Stimulated activated CD4-positive, alpha-beta T cell treated with anti-CD3 and anti-CD28 coated beads, Interleukin-4, amount 100 ng/mL, for 4 hours (primary cell): ENCODE data around the gene MECR.
"Not testable (repeated sequence)": the region's sequence is repeated elsewhere in the genome, so short reads cannot be mapped to it uniquely, and the experiment has no call there.

Source experiments
- DNase-seq, 2 experiments: peaks; one replicate each; pipeline ENCODE4 v3.0.0-alpha.2; 2020

MECR gene

DNA sequence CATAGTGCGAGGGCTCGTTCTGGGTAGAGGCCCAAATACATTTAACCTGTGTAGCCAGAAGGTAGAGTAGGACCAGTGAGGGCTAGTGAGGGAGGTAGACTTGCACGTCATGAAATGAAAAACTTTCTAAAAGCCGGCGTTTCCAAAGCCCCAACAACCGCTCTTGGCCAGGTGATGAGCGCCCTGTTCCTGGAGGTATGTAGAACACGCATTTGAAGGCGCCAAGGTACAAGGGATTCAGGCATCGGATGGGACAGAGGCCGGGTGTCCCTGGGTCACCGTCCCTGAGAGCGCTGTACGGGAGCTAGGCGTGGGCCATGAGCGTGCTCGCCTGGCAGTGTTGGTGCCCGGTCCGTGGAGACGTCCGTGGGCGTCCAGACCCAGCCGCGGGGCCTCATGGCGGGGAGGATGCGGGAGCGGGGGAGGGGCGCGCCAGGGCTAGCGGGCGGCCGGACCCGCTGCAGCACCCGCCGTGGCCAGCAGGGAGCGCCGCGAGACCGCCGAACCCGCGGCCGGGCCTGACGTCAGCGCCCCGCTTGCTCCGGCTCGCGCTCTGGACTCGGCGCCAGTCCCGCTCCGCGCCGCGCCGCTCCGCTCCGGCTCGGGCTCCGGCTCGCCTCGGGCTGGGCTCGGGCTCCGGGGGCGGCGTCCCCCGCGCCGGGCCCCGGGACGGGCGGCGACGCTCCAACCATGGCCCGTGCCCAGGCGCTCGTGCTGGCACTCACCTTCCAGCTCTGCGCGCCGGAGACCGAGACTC is 5.4 kb upstream of the MECR start, which contains the start of gene PTPRU:
TSS of gene PTPRU (plus strand) at position 568 of the 757 bp plus-strand sequence. CDS start at position 691, 123 bp downstream.
- peak; percentile 67 to 89 for DNase-seq

DNA sequence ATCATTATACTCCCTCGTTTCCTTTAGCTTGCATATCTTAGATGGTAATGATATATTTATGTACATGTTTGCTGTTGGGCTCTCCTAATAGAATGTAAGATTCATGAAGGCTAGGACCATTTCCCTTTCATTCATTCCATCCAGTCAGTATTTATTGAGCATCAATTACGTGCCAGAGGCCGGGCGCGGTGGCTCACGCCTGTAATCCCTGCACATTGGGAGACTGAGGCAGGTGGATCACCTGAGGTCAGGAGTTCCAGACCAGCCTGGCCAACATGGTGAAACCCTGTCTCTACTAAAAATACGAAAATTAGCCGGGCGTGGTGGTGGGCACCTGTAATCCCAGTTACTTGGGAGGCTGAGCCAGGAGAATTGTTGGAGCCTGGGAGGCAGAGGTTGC is 4.1 kb upstream of the MECR start:
- not testable (repeated sequence) for DNase-seq

DNA sequence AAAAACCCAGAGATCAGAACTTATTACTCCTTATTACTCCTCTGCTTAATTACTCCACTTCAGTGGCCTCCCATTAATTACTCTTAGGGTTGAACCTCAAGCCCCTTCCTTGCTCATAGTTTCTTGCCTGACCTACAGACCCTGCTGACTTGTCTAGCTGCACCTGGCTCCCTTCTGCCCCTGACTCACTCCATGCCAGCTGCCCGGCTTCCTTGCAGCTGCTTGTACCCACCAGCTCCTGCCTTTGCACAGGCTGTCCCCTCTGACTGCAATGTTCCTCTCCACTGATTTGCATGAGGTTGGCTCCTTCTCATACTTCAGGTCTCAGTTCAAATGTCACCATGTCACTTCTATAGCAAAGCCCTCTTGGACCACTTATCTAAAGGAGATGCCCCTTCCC is 3.7 kb upstream of the MECR start:
- DNase-seq = no peak

DNA sequence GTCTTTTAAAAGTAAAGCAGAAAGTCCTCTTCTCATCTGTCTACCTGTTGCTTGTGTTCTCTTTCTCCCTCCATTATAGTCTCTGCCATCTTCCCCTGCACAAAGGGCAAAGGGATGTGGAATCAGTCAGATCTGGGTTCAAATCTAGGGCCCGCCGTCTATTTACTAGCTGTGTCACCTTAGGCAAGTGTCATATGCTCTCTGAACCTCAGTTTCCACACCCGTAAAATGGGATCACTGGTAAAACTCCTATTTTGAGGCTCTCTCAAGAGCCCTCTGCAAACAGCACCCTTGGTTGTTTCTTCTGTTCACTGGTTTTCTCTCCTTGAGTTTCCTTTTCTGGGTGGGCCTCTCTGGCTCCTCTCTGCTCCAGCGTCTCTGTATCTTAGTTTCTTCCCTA is 3.0 kb upstream of the MECR start:
- no peak for DNase-seq

DNA sequence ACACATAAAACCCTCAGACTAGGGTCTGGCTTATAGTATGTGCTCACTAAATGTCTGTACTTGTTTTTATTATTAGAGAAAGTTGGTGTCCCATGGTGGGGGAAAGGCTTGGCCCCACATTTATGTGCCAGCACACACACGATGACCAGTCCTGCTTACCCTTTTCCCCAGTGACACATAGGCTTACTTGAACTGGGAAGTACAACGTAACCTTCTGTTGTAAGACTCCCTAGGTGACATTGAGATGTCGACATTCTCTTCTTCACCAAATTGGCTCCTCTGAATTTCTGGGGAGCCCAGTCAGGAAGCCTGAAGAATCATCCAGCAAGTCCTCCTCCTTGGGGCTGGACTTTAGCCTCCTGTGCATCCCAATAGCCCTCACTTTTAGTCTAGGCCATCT is 1.7 kb upstream of the MECR start:
- no peak for DNase-seq

DNA sequence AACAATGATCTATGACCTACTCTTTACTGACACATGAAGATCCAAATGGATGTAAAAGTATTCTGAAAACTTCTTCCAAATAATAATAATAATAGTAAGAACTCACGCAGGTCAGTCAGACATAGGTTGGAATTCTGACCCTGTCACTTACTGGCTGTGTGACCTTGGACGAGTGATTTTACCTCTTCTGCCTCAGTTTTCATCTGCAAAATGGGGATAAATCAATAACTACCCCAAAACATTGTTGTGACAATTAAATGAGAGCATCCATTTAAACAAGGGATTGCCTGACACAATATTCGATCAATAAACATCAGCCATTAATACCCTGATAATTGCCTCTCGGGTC is 556 bp downstream of the MECR start:
- DNase-seq = no peak

DNA sequence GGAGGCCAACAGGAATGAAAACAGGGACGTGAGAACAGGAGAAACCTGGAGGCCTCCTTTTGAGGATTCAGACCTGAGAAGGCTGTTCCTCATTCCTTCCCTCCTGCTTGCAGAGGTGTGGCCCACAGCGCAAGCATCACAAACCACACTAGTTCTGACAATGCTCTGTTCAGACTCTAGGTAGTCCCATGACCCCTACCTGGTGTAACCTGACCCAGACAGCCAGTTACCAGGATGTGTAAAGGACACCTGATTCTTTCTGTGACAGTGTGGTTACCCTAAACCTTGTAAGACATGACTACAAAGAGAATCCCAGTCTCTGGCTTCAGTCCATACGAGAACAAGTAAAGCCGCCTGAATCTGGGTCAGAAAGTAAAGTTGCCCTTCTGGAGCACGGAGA is 3.2 kb downstream of the MECR start:
- no peak for DNase-seq

DNA sequence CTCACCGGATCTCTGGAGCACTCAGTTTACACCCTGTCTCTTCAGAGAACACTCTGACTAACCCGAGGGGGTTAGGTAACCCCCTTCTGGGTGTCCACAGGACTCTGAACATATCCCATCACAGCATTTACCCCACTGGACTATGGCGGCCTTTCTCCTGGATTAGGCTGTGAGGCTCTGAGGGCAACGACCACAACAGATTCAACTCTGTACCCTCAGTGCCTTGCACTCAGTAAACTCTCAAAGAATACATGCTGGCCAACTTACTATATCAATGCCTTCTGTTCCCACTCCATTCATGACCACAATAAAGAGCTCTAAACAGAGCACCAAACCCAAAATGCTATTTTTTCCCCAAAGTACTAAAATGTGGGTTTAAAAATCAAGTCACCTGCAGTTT is 5.4 kb downstream of the MECR start:
- no peak for DNase-seq

DNA sequence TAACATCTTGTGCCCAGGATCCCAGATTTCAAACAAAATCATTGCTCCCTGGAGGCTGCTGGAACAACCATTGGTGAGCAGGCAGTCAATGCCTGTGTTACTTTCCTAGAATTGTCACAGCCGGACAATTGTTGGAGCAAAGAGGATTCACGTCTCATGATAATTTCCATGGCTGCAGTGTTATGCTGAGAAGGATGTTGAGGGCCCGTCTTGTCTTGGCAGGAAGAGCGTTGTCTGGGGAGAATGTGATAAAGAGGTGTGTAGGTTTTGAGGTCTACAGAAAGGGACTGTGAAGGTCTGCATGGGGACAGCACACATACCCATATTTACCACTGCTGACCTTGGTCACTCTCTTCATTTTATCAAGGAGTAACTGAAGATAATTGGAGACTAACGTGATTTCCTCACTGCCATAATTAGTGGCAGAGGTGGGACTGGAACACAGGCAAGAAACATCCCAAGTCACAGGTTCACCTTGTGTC is 6.3 kb downstream of the MECR start:
- DNase-seq = no peak

DNA sequence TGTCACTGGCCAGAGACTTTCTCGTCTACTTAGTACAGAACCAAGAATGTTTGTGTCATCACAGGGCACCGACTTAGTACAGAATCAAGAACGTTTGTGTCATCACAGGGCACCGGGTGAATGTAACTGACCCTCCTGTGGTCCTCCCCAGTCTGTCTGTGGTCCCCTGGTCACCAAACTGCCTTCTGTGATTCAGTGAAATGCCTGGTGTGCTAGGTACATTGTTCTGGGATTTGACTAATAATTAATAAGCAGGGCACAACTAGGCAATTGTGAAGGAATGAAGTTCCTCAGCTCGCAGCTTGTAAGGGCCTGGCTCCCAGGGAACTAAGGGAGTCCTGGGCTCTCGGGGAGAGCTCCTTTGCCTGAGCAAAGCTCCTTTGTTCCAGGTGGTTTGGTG is 7.2 kb downstream of the MECR start:
- no peak for DNase-seq

DNA sequence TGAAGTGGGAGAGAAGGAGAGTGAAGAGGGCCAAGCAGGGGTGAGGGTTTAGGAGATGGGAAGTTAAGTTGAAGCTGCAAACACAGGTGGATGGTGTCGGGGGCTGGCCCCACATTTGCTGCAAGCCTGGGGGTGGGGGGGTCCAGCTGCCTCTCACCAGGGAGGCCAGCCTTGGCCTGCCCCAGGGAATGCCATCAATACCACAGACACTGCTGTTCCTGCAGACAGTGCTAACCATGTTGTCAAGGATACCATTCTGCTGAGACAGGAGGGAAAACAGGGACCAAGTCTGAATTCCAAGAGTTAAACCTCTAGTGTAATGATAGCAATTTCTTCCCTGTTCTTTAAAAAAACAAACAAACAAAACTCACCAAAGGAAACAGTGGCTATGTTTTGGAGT is 8.0 kb downstream of the MECR start:
- no peak for DNase-seq

DNA sequence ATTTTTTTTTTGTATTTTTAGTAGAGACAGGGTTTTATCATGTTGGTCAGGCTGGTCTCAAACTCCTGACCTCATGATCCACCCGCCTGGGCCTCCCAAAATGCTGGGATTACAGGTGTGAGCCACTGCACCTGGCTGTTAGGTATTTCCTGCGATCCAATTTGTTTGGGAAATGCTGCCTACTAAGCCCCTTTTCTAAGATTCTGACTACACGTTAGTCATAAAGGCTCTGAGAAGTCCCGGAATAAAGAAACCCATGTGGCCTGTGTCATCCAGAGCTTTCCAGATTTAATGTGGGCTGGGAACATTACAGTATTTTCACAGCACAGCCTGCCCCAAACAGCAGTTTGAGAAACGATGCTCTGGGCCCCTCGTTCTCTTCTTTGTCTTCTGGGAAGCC is 8.5 kb downstream of the MECR start:
- not testable (repeated sequence) for DNase-seq

DNA sequence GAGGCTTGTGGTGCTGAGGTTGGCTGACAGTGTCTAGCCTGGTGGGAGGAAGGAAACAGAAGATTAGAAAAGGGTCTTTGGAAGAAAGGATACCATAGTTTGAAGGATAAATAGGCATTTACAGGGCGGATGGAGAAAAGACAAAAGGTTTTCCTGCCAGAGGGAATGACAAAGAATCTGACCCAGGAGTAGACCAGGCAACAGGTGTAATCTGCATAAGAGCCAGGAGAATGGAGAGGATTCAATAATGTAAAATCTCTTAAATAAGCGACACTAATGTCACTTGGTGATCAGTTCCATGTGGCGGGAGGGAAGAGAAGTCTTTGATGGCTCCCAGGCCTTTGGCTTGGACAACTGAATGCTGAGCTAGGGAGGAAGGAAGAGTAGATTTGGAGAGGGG is 9.4 kb downstream of the MECR start:
- no peak for DNase-seq

DNA sequence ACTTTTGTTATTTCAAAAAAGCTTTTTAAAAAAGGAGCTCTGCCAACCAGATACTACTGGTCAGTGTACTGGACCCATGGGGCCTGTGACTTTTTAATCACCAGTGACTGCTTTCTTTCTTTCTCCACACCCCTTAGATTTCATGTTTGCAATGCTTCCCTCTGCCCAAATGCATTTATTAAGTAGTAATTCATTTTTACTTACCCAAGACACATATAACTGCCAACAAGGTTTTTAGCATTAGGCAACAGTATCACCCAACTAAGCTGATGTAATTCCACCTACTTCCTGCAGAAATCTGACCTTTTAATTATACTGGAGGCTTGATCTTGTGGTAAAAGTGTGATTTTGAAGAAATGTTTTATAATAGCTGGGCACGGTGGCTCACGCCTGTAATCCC is 12.5 kb downstream of the MECR start:
- no peak for DNase-seq

DNA sequence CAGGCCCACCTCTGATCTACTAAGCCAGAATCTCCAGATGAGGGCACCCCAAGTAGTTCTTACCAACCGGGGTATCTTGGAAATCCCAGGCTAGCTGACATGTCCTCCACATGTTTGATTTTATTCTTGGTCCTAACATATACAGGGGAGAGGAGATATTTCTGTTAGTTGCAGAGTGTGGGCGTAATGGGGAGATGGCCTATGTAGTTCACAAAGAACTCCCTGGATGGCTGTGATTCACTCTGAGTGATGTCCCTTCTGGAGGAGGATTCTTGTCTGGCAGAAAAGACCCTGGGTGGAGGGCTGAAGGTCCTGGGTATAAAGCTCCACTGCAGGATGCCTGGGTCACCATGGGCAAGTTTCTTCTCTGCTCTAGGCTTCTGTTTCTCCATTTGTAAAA is 13.1 kb downstream of the MECR start:
- DNase-seq = no peak

DNA sequence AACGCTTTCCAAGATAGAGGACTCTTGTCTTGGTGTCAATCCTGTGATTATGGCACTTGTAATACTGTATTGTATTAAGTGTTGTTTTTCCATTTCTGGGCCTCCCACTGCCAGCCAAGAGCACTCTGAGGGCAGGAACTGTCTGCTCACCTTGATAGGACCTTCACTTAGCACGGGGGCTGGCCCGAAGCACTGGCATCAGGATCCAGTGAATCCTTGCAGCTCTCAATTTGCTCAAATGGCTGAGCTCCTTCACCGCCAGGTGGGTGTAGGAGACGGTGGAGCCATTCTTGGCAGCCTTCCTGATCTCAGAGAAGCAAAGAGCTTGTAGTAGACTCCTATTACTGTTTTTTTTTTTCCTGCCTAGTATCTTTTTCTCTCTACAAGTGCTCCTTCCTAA is 17.7 kb downstream of the MECR start:
- no peak for DNase-seq

DNA sequence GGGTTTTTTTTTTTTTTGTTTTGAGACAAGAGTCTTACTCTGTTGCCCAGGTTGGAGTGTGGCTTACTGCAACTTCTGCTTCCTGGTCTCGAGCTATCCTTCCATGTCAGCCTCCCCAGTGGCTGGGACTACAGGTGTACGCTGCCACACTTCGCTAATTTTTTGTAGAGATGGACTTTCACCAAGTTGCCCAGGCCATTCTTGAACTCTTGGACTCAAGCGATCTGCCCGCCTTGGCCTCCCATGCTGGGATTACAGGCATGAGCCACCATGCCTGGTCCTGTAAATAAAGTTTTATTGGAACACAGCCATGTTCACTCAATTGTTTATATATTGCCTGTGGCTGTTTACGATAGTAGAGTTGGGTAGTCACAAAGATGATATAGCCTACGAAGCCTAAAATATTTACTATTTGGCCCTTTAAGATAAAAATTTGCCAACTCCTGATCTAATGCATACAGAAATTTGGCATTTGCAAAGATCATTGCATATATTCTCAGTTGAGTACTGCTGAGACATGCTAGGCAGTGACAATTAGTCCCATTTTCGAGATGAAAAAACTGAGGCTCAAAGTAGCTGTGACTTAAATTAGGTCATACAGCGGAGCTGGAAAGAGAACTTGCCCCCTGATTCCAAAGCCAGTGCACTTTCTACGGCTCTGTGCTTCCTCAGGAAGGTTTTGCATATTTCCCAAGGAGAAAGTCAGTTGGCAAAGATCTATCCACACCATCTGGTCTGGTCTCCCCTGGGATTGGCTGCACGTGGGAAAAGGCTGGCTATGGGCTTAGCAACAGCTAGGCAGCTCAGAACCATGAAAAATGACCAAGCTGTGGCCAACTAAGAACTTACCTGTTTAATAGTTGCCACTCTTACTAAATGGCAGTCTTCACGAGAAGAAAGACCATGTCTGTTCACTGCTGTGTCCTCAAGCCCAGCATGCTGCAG is 19.4 kb downstream of the MECR start:
- DNase-seq = no peak

DNA sequence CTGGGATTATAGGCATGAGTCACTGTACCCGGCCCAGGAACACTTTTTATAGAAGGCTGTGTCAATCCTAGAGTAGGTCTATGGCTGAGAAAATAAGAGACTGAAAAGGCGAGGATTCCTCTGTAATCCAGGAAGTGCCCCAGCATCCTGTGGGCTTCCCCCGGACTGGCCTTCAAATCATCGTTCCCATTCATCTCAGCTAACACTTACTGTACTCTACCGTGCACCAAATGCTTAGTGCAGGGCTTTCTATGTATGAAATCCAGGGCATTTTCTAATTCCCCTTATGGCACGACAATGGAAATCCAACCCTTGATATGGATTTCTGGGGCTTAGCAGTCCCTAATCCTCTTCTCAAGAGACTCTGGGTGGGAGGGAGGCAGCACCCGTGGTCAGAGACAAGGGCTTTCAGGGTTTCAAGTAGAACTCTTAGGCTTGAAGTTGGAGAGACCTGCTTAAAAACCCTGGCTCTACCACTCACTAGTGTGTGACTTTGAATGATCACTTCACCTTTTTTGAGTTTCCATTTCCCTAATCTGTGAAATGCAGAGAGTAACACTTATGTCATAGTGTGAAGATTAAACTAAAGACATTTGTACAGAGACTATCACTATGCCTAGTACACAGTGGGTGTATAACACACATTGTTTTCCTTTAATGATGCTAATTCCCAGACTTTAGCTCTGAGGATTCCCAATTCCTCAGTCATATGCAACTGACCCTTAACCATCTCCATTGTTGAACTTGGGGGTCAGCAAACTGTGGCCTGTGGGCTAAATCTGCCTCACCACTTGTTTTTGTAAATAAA is 20.3 kb downstream of the MECR start:
- DNase-seq = no peak

DNA sequence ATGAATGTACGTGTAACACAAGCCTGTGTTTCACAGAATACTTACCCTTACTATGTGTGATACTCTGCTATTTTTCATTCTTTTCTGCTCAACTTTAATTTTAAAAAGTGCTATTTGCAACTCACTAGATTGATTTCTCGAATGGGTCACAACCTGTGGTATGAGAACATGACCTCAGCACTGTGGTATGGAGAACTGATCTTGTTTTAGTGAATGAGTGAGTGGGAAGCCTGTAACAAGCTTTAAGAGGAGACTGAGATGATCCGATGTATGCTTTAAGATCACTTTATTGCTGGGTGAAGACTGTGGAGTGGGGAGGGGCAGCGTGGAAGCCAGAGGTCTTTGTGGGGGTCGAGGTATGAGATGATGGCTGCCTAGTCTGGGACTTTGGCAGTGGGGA is 21.6 kb downstream of the MECR start:
- no peak for DNase-seq

DNA sequence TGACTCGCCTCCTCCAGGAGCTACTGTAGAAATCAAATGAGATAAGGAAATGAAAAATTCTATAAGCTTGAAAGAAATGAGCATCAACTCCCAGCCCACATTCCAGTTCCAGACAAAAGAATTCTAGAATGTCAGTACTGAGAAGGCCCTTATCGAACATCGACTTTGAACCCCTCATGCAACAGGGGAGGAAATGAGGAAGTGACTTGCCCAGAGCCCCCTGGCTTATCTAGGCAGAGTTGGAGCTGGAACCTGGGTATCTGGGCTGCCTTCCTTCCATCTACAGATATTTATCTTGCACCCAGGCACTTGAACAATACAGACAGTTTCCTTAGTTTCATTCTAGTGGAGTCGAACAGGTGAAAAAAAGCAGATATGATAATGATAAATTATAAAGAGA is 22.3 kb downstream of the MECR start:
- DNase-seq = no peak

DNA sequence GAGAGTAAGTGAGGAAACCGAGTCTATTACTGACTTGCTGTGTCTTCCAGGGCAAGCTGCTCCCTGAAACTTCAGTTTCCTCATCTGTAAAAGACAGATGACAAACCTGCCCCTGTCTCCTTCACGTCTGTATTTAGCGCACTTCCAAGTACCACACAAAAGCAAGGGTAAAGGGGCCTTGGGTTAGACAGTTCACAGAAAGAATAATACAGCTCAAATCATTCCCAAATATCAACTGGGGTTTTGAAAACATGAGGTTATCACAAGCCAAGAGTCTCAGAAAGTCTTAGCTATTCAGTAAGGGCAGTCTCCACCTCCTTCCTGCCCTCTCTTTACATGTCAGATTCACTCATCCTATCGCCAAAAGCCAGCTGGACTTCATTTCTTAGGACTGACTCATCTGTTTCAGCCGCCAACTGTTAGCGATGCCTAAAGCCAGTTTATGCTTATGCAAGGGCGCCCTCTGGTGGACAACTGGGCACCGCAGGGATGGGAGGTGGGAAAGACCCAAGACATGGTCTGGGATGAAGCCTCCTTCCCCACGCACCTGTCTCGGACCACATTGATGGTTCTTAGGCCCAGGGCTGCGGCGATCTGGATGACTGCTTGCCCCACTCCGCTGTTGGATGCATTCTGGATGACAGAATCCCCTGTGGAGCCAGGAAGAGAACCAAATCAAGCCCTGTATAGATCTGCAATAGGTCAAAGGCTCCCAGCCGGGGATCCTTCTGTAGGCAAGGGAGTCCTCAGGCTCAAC is 28.0 kb downstream of the MECR start:
- peak; percentile 79 to 91 for DNase-seq

DNA sequence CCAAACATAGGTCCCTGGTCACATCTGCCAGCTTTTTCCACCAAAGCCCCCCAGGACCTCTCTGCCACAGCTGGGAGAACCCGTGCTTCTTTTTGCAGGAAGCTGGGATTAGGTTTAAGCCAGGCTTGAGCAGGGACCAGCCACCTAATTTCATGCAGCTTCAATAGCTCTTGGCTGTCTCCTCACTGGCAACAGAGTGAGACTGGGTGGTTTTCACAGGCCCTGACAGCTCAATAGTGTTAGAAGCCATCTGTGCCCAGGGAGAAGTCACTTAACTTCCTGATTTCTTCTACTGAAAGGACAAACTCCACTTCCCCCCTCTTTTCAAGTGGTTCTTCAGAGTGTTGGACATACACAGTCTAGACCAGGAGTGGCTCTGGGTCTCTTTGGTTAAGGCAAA is 28.7 kb downstream of the MECR start:
- no peak for DNase-seq
